HL-60 (cell line): Measurements from ENCODE around the gene IL20RA.

Source experiments
- DNase-seq, 2 experiments: peaks; one replicate each; pipeline ENCODE4 v3.0.0-alpha.2; 2010 to 2020; ENCODE audit warnings: low read depth in 1 of 2, low spot score in 1 of 2
- H3K27ac ChIP-seq: fragments of 250-450 bp; sonication (Bioruptor Pico); replicated peaks from 2 replicates; pipeline ENCODE4 v1.5.1; 2020; ENCODE audit warnings: mild to moderate bottlenecking, moderate library complexity
- H3K27me3 ChIP-seq: fragments of 250-450 bp; sonication (Bioruptor Pico); 2 replicates; pipeline ENCODE4 v1.5.1; 2021; ENCODE audit warnings: mild to moderate bottlenecking, moderate library complexity; ENCODE audit not compliant: insufficient read depth, poor library complexity, severe bottlenecking
- H3K4me3 ChIP-seq: replicated peaks from 2 replicates; pipeline ENCODE4 v1.5.1; 2011; ENCODE audit warnings: mild to moderate bottlenecking, control low read depth, low read length; ENCODE audit not compliant: insufficient read depth
- CTCF ChIP-seq: IDR thresholded peaks from one replicate; pipeline ENCODE4 v1.5.1; 2011; ENCODE audit warnings: low read length, control low read depth, inconsistent platforms; ENCODE audit not compliant: insufficient read depth
- GABPA ChIP-seq: IDR thresholded peaks from 2 replicates; pipeline ENCODE4 v1.6.1; 2012; ENCODE audit warnings: low read depth
- POLR2AphosphoS5 ChIP-seq: IDR thresholded peaks from 2 replicates; pipeline ENCODE4 v1.6.1; 2012; ENCODE audit warnings: low read depth
- REST ChIP-seq: IDR thresholded peaks from 2 replicates; pipeline ENCODE4 v1.6.1; 2012; ENCODE audit warnings: low read depth; ENCODE audit not compliant: insufficient replicate concordance
- SPI1 ChIP-seq: IDR thresholded peaks from 2 replicates; pipeline ENCODE4 v1.6.1; 2012; ENCODE audit warnings: low read depth, mild to moderate bottlenecking, borderline replicate concordance

Gene IL20RA

DNA sequence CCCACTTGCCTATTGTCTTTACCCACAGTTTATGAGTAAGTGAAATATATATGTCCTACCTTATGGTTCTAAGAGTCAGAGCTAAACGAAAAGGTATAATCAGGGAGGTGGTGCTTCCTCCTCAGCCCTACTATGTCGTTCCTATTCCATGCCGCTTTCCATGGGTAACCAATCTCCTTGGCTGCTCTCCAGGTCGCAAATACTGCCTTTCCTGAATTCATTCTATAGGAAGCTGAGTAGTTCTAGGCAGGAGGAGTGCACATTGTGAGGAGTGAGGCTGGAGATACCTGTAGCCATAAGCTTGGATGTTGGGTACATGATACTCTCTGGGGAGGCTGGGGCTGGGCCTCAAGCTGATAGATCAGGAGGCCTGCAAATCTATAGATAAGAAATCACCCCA is 5.8 kb downstream of the IL20RA start:
- H3K4me3 ChIP-seq = no peak overlapping the region
- no peak overlapping the region for H3K27ac ChIP-seq
- H3K27me3 ChIP-seq = peaks cover 75% of the 10 kb centered on the region
- no peak for TF ChIP-seq POLR2AphosphoS5
- TF ChIP-seq SPI1 = no peak
- no peak for TF ChIP-seq CTCF
- TF ChIP-seq GABPA = no peak
- no peak for TF ChIP-seq REST
- DNase-seq = no peak

DNA sequence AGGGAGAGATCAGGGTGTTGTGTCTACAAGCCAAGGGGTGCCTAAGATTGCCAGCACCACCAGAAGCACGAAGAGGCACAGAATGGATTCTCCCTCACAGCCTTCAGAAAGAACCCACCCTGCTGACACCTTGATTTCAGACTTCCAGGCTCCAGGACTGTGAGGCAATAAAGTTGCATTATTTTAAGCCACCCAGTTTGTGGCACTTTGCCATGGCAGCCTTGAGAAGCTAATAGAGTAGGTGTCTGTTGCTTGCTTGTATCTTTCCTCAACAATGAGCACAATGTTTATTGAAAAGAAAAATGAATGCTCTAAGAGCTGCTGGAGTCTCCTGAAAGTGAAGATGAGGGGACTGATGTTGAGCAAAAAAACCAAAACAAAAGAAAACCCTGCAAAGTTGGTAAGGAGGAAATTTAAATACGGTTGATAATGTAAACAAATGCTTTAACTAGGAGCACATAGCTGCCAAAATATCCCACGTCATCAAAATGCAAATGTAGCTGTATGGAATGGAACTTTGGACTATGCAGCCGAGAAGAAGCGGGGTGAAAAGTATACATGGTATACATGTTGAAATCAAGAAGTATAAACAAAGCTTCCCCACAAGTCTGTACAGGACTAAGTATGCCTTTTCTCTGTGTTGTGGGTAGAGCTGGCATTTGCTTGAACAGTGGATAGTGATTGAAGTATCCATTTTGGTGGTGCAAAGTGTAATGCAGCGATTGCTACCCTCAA is 8.0 kb downstream of the IL20RA start:
- Histone ChIP-seq H3K27ac (no peak overlapping the region), H3K4me3 (no peak overlapping the region)
- TF ChIP-seq CTCF = no peak
- no peak for TF ChIP-seq SPI1
- no peak for TF ChIP-seq REST
- no peak for TF ChIP-seq GABPA
- TF ChIP-seq POLR2AphosphoS5 = no peak

GRCh38 chr6:137033828-137034227 is 10.9 kb downstream of the IL20RA start:
- Histone ChIP-seq H3K27me3 (peaks cover 52% of the 10 kb centered on the region), H3K27ac (no peak overlapping the region), H3K4me3 (no peak overlapping the region)
- peak; percentile 22 to 78 for DNase-seq
- TF ChIP-seq POLR2AphosphoS5 (peak; percentile 100), REST (no peak), GABPA (peak; percentile 27; the same call in 1 of the 2 replicates)

More for the DNA sequence above, 8.0 kb downstream of the IL20RA start:
- peaks cover 67% of the 10 kb centered on the region for H3K27me3 ChIP-seq
- no peak for DNase-seq
